ENCODE data around the gene SZT2.
"Not testable (repeated sequence)": the region's sequence is repeated elsewhere in the genome, so short reads cannot be mapped to it uniquely, and the experiment has no call there.

SZT2 gene

DNA sequence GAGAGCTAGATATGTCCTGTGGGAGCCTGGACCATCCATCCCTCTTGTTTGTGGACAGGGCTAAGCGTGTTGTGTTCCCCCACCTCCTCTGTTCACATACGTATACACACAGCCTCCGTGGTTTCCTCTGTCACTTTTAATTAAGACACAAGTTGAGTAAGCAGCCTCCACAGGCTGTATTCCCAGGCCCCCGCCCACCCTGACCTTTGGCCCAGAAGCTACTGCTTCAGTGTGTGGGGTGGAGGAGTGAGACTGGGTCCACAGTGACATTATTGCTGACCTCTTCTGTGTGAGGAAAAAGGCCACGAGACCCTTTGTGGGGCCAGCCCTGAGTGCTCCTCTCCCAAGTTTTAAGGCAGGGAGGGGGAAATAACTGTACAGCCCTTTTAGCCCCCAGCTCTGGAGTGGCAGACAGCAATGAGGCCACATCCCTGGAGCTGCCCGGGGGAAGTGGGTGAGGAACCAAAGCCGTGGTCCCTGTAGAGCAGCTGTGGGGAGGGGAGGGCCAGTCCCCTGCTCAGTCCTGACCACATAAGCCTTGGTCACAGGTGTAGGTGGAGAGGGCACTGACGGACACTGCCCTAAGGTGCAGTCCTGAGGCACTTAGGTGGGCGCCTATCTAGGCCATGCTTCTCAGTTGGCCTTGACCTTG lies 26.3 kb upstream of the SZT2 start:
- DNase-seq = no peak

DNA sequence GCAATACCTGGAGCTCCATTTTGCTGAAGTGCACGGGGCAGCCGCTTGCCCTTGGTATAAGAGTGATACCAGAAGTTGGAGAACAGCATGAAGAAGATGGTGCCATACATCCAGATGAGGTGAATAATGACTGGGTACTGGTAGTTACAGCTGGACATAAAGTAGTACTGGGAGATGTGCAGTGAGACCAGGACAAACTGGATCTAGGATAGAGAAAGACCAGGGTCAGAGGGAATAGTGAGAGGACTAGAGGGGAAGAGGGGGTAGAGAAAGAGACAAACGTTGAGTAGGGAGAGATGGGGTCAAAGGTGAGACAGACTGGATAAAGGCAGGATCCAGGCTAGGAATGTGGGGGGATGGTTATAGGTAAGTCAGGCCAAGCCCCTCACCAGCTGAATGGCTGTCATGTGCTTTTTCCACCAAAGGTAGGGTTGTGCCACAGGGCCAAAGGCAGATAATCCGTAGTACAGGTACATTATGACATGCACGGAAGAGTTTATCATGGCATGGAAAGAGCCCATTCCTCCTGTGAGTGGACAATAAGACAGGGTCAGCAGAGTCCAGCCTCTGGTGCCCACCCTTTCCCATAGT lies 25.7 kb upstream of the SZT2 start:
- DNase-seq = no peak

DNA sequence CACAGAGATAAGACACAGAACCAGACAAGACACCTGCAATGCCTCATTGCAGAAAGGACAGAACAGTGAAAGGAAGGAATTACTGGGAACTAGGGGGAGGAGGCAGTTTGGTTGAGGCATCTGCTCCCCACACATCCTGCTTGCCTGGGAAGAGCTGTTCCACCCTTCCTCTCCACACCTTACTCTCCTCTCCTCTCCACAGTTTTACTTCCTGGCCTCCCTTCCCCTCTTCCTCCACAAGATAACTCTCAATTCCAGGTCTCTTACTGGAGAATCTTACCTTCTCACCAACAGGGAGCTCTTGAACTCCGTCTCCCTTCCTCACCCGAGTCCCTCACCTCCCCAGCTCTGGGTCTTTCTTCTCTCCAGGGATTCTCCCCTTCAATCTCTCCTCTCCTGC lies 24.0 kb upstream of the SZT2 start:
- DNase-seq = no peak

DNA sequence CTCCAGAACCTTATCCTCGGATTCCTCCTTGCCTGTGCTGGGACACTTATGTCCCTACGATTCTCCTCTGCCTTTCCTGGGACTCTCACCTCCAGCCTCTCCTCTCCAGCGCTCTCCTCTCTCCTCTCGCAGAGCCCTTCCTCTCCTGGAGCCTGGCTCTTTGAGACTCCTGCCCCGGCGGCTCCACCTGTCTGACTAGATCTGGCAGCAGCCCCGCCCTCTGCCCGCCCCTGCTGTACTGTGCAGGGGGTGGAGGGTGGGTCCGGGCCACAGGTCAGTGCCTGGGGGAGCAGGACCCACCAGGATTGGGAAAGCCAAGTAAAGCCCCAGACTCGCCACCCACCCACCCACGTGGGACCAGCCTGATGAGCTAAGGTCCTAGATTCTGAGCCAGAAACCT lies 23.5 kb upstream of the SZT2 start:
- DNase-seq = no peak

DNA sequence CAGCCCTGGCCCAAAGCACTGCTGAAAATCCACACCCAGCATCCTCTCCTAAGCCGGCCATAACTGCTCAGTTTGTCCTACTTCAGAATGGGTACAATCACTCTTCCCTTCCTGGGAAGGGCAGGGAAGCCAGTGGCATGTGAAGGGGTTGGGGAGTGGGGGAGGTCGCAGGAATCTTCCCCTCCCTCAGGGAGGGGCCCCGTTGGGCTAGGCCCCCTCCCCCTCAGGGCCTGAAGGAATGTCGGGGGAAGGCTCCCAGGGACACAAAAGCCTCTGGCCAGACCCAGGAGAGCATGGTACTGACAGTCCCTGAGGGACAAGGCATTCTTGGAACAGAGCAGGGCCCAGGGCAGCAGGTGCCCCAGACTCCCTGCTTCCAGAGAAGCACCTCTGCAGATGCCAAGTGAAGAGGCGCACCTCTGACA lies 23.1 kb upstream of the SZT2 start:
- no peak for DNase-seq

GRCh38 chr1:43367026-43367903 lies 22.4 kb upstream of the SZT2 start:
- no peak for DNase-seq

GRCh38 chr1:43367904-43368645 lies 21.6 kb upstream of the SZT2 start, which contains the start of gene ELOVL1:
Gene ELOVL1, minus strand, starts transcription at chr1:43368011. Its CDS starts 2,402 bp downstream, at chr1:43365609.
- peak; percentile 80 for DNase-seq

DNA sequence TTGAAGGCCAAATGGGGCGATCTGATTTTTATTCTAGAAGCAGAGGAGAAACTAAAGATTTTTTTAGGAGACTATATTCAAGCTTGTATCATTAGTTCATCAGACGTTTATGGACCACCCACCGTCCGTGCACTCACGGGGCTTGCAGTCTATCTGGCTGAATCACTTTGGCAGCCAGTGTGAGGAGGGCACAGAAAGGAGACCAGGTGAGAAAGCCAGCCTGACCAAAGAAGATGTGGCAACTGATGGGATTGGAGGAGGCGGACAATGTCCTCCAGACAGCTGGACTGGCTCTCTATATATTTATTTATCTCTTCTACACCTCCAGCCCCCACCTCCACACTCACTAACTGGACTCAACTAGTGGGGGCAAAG lies 21.1 kb upstream of the SZT2 start:
- no peak for DNase-seq

- not testable (repeated sequence) for DNase-seq
Observed at GRCh38 chr1:43369779-43370178, 19.9 kb upstream of the SZT2 start.

GRCh38 chr1:43370564-43370963 lies 19.1 kb upstream of the SZT2 start:
- no peak for DNase-seq

- no peak for DNase-seq
Observed at GRCh38 chr1:43372172-43372571, 17.5 kb upstream of the SZT2 start.

DNA sequence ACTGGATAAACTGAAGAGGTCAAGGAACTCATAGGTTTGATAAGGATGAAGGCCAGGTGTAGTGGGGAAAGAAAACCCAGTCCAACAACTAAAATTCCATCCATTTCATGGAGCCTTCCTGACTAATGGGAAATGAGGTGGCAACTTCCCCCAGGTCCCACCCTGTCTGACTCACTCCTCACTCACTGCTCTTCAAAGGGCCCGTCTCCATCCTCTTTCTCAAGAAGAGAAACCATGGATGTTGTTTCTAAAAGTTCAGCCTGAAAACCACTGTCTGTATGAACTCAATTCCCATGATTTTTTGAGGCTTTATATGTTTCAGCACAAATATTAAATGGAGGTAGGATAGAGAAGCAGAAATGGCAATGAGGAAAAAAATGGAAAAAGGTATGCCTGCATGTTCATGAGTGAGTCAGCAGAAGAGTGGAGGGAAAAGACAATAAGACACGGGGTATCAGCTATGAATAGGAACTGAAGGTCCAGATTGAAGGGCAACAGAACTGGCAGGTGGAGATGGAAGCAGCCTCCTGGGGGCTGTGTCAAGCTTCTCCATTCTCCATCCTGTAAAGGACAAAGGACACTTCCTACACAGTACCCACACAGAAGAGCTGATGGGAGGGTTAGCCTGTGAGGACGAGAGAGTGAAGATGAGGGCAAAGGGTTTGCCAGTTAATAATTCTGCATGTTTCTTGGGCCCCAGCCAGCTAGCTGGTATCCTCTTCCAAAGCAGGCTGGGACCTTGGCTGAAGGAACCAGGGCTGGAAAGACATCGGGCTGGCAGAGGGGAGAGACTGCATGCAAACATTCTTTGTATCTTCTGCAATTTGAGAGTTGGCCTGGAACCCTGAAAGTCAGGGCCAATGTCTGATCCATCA lies 16.4 kb upstream of the SZT2 start:
- no peak for DNase-seq

GRCh38 chr1:43376723-43377235 lies 12.9 kb upstream of the SZT2 start:
- peak; percentile 43 for DNase-seq

DNA sequence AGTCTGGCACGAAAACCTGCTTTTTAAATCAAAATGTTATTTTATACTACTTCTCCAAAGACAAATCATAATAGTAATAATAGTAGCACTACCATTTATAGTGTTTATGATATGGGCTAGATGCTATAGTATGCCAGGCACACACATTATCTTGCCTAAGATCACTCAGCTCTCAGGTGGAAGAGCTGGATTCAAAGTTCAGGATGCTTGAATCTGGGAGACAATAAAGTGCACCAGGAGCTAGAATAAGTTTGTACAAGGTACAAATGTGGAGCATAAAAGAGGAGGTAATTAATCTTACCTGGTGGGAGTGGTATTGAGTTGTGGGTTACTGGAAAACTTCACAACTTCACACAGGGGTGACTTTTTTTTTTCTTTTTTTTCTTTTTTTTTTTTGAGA lies 11.9 kb upstream of the SZT2 start:
- no peak for DNase-seq

- DNase-seq = no peak
Observed at GRCh38 chr1:43379476-43379875, 10.2 kb upstream of the SZT2 start.

GRCh38 chr1:43381612-43382011 lies 8.1 kb upstream of the SZT2 start:
- no peak for DNase-seq

GRCh38 chr1:43382027-43382779 lies 7.5 kb upstream of the SZT2 start:
- peak; percentile 90 for DNase-seq

- peak; percentile 4 for DNase-seq
Observed at GRCh38 chr1:43383449-43383848, 6.2 kb upstream of the SZT2 start.

DNA sequence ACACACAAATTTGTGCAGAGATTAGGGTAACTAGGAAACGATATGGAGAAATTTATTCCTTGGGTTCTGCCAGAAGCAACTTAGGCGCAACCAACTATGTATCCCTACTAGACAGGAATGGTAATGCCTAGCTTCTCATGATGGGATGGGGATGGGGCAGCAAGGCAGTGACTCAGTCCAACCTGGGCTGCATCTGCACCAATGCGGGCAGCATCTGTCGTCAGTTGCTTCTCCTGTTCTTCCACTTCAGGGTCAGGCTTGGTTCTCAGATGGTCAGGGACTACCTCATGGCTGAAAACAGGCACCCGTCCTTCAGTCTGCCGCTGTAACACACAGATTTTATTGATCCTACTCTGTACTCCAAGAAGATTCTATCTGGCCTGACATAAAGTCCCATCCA lies 3.0 kb upstream of the SZT2 start:
- no peak for DNase-seq

- peak; percentile 23 for DNase-seq
Observed at GRCh38 chr1:43387976-43388599, 1.6 kb upstream of the SZT2 start.

DNA sequence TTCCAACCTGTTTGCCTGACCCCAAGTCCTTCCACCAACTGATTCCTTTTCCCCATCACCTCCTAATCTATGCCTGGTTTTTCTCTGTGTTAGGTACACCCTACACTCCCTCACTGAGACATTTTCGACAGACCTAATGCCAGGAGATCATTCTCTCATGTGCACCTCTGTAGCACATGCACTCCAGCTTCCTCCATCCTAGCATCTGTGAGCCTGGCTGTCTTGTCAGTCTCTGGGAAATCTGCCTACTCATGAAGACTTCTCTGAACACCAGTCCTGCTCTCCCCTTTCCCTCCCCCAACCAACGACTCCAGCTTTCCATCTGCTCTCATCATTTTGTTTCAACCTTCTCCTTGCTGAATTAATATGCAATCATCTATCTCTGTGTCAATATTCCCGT lies 1.1 kb upstream of the SZT2 start:
- DNase-seq = no peak
